COR-L47 (cell line): Measurements from ENCODE around the gene TFPI.

ENCODE experiments used
- DNase-seq: peaks from one replicate; lab custom pipeline; 2025; lab: John Stamatoyannopoulos, UW

The TFPI gene

GRCh38 chr2:187504312-187504921 lies 49.8 kb downstream of the TFPI start:
- no peak for DNase-seq

- no peak for DNase-seq
Observed at GRCh38 chr2:187503700-187504099, 50.5 kb downstream of the TFPI start.

GRCh38 chr2:187502467-187502866 lies 51.8 kb downstream of the TFPI start:
- DNase-seq = no peak

- DNase-seq = peak; percentile 6
Observed at GRCh38 chr2:187500585-187501359, 53.5 kb downstream of the TFPI start.

- DNase-seq = peak; percentile 58
Observed at GRCh38 chr2:187499941-187500532, 54.2 kb downstream of the TFPI start.

GRCh38 chr2:187497858-187498463 lies 56.3 kb downstream of the TFPI start:
- DNase-seq = no peak

- DNase-seq = no peak
Observed at GRCh38 chr2:187497140-187497539, 57.1 kb downstream of the TFPI start.

GRCh38 chr2:187495324-187495723 lies 58.9 kb downstream of the TFPI start:
- DNase-seq = no peak

GRCh38 chr2:187493877-187494568 lies 60.2 kb downstream of the TFPI start:
- DNase-seq = no peak

- DNase-seq = no peak
Observed at GRCh38 chr2:187493180-187493579, 61.1 kb downstream of the TFPI start.

GRCh38 chr2:187486241-187486640 lies 68.0 kb downstream of the TFPI start:
- DNase-seq = no peak

- no peak for DNase-seq
Observed at GRCh38 chr2:187485523-187485922, 68.7 kb downstream of the TFPI start.

GRCh38 chr2:187483537-187483936 lies 70.7 kb downstream of the TFPI start:
- DNase-seq = no peak

- DNase-seq = no peak
Observed at GRCh38 chr2:187482796-187483195, 71.4 kb downstream of the TFPI start.

- no peak for DNase-seq
Observed at GRCh38 chr2:187481543-187481942, 72.7 kb downstream of the TFPI start.

- no peak for DNase-seq
Observed at GRCh38 chr2:187478719-187479118, 75.5 kb downstream of the TFPI start.

- DNase-seq = no peak
Observed at GRCh38 chr2:187477051-187477450, 77.2 kb downstream of the TFPI start.

GRCh38 chr2:187475499-187476248 lies 78.6 kb downstream of the TFPI start:
- no peak for DNase-seq

- no peak for DNase-seq
Observed at GRCh38 chr2:187470698-187471097, 83.5 kb downstream of the TFPI start.

- no peak for DNase-seq
Observed at GRCh38 chr2:187469538-187469937, 84.7 kb downstream of the TFPI start.

- DNase-seq = no peak
Observed at GRCh38 chr2:187468262-187468661, 86.0 kb downstream of the TFPI start.
